ELF-1 (cell line): ENCODE results near the gene BBC3.

Experiments
- DNase-seq: peaks from one replicate; pipeline ENCODE4 v3.0.0-alpha.2; 2016; ENCODE audit warnings: low read depth, low spot score

BBC3 gene

GRCh38 chr19:47231215-47232054, 436 bp upstream of the BBC3 start:
- peak; percentile 65 for DNase-seq

- DNase-seq = peak; percentile 63
Measured at GRCh38 chr19:47230054-47230920, 712 bp downstream of the BBC3 start.

GRCh38 chr19:47229676-47230053, 1.3 kb downstream of the BBC3 start:
- DNase-seq = peak; percentile 64

GRCh38 chr19:47228937-47229675, 1.9 kb downstream of the BBC3 start:
- DNase-seq = peak; percentile 54

GRCh38 chr19:47228168-47228936, 2.6 kb downstream of the BBC3 start:
- peak; percentile 76 for DNase-seq

- DNase-seq = peak; percentile 100
Measured at GRCh38 chr19:47227352-47228167, 3.4 kb downstream of the BBC3 start.

GRCh38 chr19:47226426-47227351, 4.3 kb downstream of the BBC3 start:
- no peak for DNase-seq

- DNase-seq = peak; percentile 91
Measured at GRCh38 chr19:47225746-47226425, 5.1 kb downstream of the BBC3 start.

GRCh38 chr19:47221890-47222289, 9.1 kb downstream of the BBC3 start:
- no peak for DNase-seq

- no peak for DNase-seq
Measured at GRCh38 chr19:47221080-47221841, 9.7 kb downstream of the BBC3 start.

- no peak for DNase-seq
Measured at GRCh38 chr19:47215581-47215980, 15.4 kb downstream of the BBC3 start.

- peak; percentile 83 for DNase-seq
Measured at GRCh38 chr19:47210689-47211316, 20.2 kb downstream of the BBC3 start.

GRCh38 chr19:47210180-47210490, 20.9 kb downstream of the BBC3 start:
- DNase-seq = no peak

- DNase-seq = no peak
Measured at GRCh38 chr19:47209319-47210179, 21.4 kb downstream of the BBC3 start.

- DNase-seq = no peak
Measured at GRCh38 chr19:47203254-47203653, 27.7 kb downstream of the BBC3 start.

GRCh38 chr19:47200530-47200929, 30.5 kb downstream of the BBC3 start:
- no peak for DNase-seq

- DNase-seq = no peak
Measured at GRCh38 chr19:47197141-47197540, 33.9 kb downstream of the BBC3 start.
